ENCODE data around the gene ADAD2.
A peak's percentile ranks its signal among the peaks of the same experiment; 100 is the strongest.

The ADAD2 gene

GRCh38 chr16:84190731-84191388 is at the start of gene ADAD2:
TSS of gene ADAD2 (plus strand) at chr16:84191157. CDS start at chr16:84191231, 74 bp downstream.
- no peak for DNase-seq

- DNase-seq: no peak
These were observed 47.9 kb upstream of the ADAD2 start for GRCh38 chr16:84143081-84143480.

DNA sequence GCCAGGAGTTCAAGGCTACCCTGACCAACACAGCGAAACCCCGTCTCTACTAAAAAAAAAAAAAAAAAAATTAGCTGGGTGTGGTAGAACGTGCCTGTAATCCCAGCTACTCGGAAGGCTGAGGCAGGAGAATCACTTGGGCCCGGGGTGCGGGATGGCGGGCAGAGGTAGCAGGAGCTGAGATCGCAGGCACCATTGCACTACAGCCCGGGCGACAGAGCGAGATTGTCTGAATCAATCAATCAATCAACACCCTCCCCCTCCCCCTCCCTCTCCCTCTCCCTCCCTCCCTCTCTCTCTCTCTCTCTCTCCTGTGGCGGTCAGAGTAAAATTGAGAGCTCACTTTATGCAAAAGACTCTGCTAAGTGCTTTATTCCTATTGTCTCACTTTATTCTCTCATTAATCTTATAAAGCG is 47.2 kb upstream of the ADAD2 start:
- DNase-seq: no peak

DNA sequence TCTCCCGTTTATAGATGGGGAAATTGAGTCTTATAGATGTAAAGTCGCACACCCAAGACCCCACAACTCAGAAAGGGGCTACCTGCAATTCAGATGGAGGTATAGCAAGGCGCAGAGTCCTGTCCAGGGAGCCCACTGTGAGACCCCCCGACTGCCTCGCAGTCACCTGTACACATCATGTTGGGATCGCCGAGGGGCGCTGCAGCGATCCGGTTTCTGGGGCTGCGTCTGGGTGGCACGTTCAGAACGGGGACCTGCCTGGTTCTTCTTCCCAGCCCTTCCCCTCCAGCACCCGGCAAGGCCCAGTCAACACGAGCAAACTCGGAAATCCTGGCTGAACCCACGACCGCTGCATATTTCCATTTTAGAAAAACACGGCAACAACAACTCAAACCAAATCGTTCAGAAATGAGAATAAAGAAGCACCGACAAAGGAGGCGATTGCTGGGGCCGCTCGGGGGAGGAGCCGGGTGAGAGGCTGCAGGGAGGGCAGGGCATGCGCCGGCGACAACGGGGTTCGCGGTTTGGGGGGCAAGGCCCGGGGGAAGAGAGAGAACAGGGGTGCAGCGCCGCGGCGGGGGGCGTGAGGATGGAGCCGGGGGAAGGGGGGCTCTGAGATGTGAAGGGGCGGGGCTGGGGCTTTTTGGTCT is 46.6 kb upstream of the ADAD2 start:
- DNase-seq: peak; percentile 60

GRCh38 chr16:84144859-84145639 is 45.9 kb upstream of the ADAD2 start, which contains the start of the genes DNAAF1 and HSDL1:
TSS of gene DNAAF1 (plus strand) at chr16:84145308. CDS start at chr16:84145441, 133 bp downstream.
TSS of gene HSDL1 (minus strand) at chr16:84145177. CDS start at chr16:84131321, 13,856 bp downstream.
- DNase-seq: peak; percentile 92

DNA sequence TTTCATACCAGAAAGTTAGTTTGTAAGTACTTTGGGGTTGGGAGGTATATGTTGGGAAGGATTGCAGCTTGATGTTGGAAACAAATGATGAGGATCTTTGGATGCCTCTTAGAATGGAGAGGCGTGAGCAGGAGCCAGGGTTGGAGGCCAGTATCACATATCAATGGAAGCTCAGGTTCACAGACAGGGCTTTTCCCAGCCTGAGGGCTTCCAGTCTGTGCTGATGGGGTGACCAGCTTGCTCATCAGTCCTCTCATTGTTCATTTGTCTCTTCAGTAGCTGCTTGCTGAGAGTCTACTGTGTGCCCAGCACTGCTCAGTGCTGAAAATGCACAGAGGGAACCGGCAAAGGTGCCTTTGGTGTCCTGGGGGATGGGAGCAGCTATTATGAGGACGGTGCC is 40.0 kb upstream of the ADAD2 start:
- DNase-seq: no peak

DNA sequence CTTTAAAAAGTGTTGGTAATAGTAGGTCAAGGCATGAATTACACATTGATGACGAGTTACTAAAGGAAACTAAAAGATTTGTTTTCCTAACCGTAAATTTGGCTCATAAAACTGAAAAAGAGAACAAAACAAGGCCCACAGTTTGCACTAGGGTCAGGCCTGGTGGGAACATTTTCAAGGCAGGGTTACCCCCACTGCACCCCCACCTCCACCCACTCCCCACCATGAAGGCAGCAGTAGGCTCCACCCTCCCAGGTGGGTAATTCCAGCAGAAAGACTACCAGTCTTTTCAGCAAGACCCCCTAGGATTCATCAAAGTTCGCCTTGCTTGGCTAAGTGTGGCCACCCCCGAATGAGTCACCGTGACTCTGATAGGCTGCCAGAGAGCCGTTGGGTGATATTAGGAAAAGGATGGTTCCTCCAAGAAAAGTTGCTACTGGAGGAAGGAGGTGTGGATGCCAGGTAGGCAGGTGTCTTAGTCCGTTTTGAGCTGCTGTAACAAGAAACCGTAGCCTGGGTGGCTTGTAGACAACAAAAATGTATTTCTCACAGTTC is 37.2 kb upstream of the ADAD2 start:
- no peak for DNase-seq

GRCh38 chr16:84155226-84155625 is 35.7 kb upstream of the ADAD2 start:
- DNase-seq: no peak

GRCh38 chr16:84155771-84156170 is 35.2 kb upstream of the ADAD2 start:
- peak; percentile 80 for DNase-seq

GRCh38 chr16:84156342-84156784 is 34.6 kb upstream of the ADAD2 start:
- DNase-seq: peak; percentile 34

- DNase-seq: no peak
These were observed 31.9 kb upstream of the ADAD2 start for GRCh38 chr16:84159007-84159406.

GRCh38 chr16:84159800-84160199 is 31.2 kb upstream of the ADAD2 start:
- DNase-seq: no peak

DNA sequence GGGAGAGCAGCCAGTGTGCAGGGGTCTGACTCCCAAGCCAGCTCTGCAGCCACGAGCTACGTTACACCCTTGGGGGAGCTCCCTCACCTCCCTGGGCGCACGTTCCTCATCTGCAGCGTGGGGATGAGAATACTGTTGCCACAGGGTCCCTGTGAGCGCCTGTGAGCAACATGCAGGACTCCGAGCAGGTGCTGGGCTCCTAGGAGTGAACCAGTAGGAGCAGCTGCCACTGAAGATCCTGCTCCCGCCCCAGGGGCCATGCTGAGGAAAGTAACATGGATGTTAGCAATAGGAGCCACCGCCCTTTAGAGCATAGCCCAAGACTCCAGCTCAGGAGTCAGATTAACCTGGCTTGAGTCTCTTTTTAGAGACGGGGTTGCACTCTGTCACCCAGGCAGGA is 29.9 kb upstream of the ADAD2 start:
- no peak for DNase-seq

- DNase-seq: no peak
These were observed 29.2 kb upstream of the ADAD2 start for GRCh38 chr16:84161801-84162200.

DNA sequence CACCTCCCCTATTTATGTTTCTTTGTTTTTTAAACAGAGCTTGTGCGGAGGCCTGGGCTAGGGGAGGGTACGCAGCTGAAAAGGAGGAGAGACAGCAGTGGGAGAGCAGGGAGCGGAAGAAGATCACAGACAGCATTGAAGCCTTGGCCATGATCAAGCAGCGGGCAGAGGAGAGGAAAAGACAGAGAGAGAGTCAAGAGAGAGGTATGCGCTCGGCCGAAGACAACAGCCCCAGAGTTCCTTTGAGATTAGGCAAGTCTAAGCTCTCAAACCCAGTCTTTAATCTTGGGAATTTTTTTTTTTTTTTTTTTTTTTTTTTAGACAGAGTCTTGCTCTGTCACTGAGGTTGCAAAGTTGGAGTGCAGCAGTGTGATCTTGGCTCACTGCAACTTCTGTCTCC is 25.2 kb upstream of the ADAD2 start:
- no peak for DNase-seq

GRCh38 chr16:84166796-84167695 is 23.9 kb upstream of the ADAD2 start:
- DNase-seq: no peak

- no peak for DNase-seq
These were observed 21.1 kb upstream of the ADAD2 start for GRCh38 chr16:84169765-84170310.

GRCh38 chr16:84174396-84174795 is 16.6 kb upstream of the ADAD2 start:
- no peak for DNase-seq

GRCh38 chr16:84175350-84176081 is 15.4 kb upstream of the ADAD2 start:
- peak; percentile 85 for DNase-seq

- DNase-seq: no peak
These were observed 14.5 kb upstream of the ADAD2 start for GRCh38 chr16:84176192-84177053.

Measured in OCI-M1 (cell line).